ENCODE data around the gene MRPL10. TPM values are rescaled to one million over a fixed set of nuclear protein-coding genes. Genes with fewer than 3 reads are reported as not detected.

The MRPL10 gene
- total RNA-seq, 1 experiment from 2014 or later: 112 TPM

DNA sequence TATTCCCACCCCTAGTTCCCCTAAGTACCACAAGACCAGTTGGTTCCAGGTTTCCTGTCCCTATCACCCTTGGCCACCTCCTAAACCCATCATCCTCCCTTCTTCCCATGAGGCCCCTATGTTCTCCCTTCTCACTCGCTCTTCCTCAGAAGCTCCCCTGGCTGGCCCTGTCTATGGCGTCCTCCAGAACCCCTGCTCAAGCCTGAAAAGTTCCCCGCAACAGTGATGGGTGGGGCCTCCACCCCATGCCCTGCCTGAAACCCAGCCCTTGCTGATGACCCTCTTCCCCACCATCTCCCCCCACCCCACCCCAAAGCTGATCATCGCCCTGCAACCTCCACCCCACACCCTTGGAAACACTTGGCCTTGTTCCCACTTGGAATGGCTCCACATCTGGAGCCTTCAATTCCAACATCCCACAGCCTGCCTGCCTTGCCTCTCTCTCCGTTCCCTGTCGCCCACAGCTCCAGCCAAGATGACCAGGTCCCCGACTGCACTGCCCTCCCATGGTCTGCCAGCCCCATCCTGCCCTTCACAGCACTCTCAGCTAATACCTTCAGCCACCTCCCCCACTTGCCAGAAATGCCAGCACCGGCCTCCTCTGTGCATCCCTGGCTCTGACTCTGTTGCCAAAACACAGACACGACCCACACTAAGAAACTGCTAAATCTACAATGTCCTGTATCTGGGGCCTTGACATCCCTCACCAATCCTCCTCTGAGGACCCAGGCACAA lies 20.3 kb downstream of the MRPL10 start (continued):
- no peak for TF ChIP-seq EZH2phosphoT487 (IDR thresholded peaks at IDR 0.05; ENCODE audit: borderline replicate concordance)
- TF ChIP-seq, protein P1, sequence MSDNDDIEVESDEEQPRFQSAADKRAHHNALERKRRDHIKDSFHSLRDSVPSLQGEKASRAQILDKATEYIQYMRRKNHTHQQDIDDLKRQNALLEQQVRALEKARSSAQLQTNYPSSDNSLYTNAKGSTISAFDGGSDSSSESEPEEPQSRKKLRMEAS (IDR thresholded peaks at IDR 0.05): no peak

DNA sequence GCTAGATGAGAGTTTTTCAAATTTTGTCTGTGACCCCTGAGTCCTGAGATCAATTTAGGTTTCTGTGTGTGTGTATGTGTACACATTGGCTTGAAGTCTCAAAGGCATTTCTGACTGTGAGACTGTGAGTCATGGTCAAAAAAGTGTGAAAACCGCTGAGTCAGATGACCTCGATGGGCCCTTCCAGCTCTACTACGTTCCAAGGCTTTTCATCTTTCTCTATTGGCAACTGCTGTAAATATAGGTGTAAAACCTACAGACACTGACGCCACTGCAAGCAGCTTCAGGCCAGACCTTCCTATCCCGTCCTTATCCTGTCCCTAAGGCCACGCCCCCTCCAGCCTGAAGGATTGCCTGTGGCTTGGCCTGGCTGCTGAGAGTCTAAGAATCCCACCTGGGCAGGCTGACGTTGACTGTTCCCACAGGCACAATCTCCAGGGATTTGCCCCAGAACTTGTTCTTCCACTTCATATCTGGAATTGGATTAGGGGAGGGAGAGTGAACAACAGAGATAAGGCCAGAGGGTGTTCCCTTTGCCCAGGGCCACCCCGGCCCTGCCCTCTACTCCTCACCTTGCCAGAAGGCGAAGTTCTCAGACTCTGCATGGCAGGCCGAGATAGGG lies 21.0 kb downstream of the MRPL10 start:
- ATAC-seq: peak; percentile 92
- TF ChIP-seq FOSL1 (IDR thresholded peaks at IDR 0.05; ENCODE audit: low read depth): peak; percentile 88
- TF ChIP-seq POLR2AphosphoS5 (IDR thresholded peaks at IDR 0.05; ENCODE audit: low read depth, low read length): peak; percentile 35; the same call in 1 of the 2 replicates
- TF ChIP-seq TCF7L2 (IDR thresholded peaks at IDR 0.05; ENCODE audit: borderline replicate concordance, extremely low read depth, insufficient read depth, insufficient read length): peak; percentile 54
- peak; percentile 92 for TF ChIP-seq JUND (IDR thresholded peaks at IDR 0.05)
- TF ChIP-seq, protein P2, sequence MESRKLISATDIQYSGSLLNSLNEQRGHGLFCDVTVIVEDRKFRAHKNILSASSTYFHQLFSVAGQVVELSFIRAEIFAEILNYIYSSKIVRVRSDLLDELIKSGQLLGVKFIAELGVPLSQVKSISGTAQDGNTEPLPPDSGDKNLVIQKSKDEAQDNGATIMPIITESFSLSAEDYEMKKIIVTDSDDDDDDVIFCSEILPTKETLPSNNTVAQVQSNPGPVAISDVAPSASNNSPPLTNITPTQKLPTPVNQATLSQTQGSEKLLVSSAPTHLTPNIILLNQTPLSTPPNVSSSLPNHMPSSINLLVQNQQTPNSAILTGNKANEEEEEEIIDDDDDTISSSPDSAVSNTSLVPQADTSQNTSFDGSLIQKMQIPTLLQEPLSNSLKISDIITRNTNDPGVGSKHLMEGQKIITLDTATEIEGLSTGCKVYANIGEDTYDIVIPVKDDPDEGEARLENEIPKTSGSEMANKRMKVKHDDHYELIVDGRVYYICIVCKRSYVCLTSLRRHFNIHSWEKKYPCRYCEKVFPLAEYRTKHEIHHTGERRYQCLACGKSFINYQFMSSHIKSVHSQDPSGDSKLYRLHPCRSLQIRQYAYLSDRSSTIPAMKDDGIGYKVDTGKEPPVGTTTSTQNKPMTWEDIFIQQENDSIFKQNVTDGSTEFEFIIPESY (IDR thresholded peaks at IDR 0.05; ENCODE audit: extremely low read depth, insufficient replicate concordance, low read length): no peak
- H3K4me3 ChIP-seq (replicated peaks in 1 of 2; ENCODE audit: low read depth in 1 of 2, low read length in 2 of 2): peak overlapping the region in 1 of 2 experiments; percentile 7; a peak in 2 of 4 replicates

More for the DNA sequence above, 21.0 kb downstream of the MRPL10 start:
- Histone ChIP-seq H3K9me2 (ENCODE audit: insufficient read depth) (no peaks in the 10 kb centered on the region), H3K4me2 (ENCODE audit: low read length) (peak overlapping the region; percentile 54), H2AFZ (ENCODE audit: low read depth, low read length, poor library complexity, severe bottlenecking) (no peak overlapping the region), H4K20me1 (ENCODE audit: insufficient read depth) (no peaks in the 10 kb centered on the region), H3K27ac (ENCODE audit: low read depth, low read length) (peak overlapping the region; percentile 53), H3K36me3 (ENCODE audit: control insufficient read depth in 1 of 2, insufficient read depth in 2 of 2, low read length in 2 of 2) (peaks cover 11% of the 10 kb centered on the region in 2 experiments; a peak in 2 of 4 replicates), H3K27me3 (ENCODE audit: insufficient read depth, low read length) (no peaks in the 10 kb centered on the region), H3K9me3 (ENCODE audit: control insufficient read depth in 1 of 2, insufficient read depth in 1 of 2, low read depth in 1 of 2, low read length in 2 of 2) (no peaks in the 10 kb centered on the region), H3K79me2 (ENCODE audit: insufficient read depth, low read length) (no peaks in the 10 kb centered on the region), H3K9ac (ENCODE audit: low read length) (peak overlapping the region; percentile 49), H3K4me1 (ENCODE audit: control insufficient read depth in 1 of 2, insufficient read depth in 2 of 2, low read length in 2 of 2) (peaks cover 25 to 32% of the 10 kb centered on the region in 2 experiments)
- intact Hi-C loops (cut with micrococcal nuclease): no loop called here
- peak; percentile 93 for DNase-seq (ENCODE audit: low read depth, low spot score)
- RAD21 ChIA-PET (ENCODE audit: low non-redundant PET in 1 of 2, low total read pairs in 2 of 2, uncharacterized antibody in 2 of 2, unreplicated experiment in 2 of 2): no interaction called here
- POLR2A ChIA-PET: interaction anchor here (0.9 kb wide), 1 partner anchor 31 kb away, joined by 3 read pairs; the partner anchor contains the start of gene SCRN2
- BruUV-seq (replicated peaks): no TSS peak
- CTCF ChIA-PET: interaction anchor here (0.7 to 1.0 kb wide), 4 partner anchors 21 to 111 kb away, joined by 3 read pairs; partner anchors contain the start of genes LRRC46, MRPL10 and SCRN2

Data from HCT116 (cell line).